Panc1 (cell line): ENCODE results near the gene KCNQ1.

ENCODE experiments used
- POLR2AphosphoS5 ChIP-seq: IDR thresholded peaks from 2 replicates; pipeline ENCODE4 v1.6.1; 2012; ENCODE audit warnings: mild to moderate bottlenecking, low read depth, low read length, moderate library complexity
- TF ChIP-seq, protein P1 (sequence below): fragments of 450-650 bp; IDR thresholded peaks from 2 replicates; pipeline ENCODE4 v1.5.1; 2017; ENCODE audit warnings: mild to moderate bottlenecking

DNA sequence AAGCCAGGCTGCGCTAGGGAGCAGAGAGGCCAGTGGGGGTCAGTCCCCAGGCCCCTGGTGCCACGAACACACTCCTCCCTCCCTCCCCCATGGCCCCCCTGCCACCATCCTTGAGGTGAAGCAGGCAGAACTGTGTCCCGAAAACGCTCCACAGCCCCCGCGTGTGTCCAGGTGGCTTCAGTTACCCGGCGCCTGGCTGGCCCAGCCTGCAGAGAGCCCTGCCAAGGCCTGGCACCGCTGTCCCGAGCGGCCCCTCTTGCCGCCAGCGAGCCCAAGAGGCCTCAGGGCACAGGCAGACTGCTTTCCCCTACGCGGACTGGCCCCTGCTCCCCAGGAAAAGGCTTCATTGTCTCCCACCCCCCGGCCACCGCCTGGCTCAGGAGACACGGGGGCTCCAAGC lies 413.1 kb downstream of the KCNQ1 start:
- TF ChIP-seq, protein P1, sequence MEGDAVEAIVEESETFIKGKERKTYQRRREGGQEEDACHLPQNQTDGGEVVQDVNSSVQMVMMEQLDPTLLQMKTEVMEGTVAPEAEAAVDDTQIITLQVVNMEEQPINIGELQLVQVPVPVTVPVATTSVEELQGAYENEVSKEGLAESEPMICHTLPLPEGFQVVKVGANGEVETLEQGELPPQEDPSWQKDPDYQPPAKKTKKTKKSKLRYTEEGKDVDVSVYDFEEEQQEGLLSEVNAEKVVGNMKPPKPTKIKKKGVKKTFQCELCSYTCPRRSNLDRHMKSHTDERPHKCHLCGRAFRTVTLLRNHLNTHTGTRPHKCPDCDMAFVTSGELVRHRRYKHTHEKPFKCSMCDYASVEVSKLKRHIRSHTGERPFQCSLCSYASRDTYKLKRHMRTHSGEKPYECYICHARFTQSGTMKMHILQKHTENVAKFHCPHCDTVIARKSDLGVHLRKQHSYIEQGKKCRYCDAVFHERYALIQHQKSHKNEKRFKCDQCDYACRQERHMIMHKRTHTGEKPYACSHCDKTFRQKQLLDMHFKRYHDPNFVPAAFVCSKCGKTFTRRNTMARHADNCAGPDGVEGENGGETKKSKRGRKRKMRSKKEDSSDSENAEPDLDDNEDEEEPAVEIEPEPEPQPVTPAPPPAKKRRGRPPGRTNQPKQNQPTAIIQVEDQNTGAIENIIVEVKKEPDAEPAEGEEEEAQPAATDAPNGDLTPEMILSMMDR = no peak
- TF ChIP-seq POLR2AphosphoS5 = no peak
